ENCODE measurements around the gene BTBD7. TPM values are rescaled to one million over a fixed set of nuclear protein-coding genes. Genes with fewer than 3 reads are reported as not detected.
A peak's percentile ranks its signal among the peaks of the same experiment; 100 is the strongest.
"Not testable (repeated sequence)": the region's sequence is repeated elsewhere in the genome, so short reads cannot be mapped to it uniquely, and the experiment has no call there.

Gene BTBD7
- polyA plus RNA-seq, 1 experiment = 24.4 TPM

DNA sequence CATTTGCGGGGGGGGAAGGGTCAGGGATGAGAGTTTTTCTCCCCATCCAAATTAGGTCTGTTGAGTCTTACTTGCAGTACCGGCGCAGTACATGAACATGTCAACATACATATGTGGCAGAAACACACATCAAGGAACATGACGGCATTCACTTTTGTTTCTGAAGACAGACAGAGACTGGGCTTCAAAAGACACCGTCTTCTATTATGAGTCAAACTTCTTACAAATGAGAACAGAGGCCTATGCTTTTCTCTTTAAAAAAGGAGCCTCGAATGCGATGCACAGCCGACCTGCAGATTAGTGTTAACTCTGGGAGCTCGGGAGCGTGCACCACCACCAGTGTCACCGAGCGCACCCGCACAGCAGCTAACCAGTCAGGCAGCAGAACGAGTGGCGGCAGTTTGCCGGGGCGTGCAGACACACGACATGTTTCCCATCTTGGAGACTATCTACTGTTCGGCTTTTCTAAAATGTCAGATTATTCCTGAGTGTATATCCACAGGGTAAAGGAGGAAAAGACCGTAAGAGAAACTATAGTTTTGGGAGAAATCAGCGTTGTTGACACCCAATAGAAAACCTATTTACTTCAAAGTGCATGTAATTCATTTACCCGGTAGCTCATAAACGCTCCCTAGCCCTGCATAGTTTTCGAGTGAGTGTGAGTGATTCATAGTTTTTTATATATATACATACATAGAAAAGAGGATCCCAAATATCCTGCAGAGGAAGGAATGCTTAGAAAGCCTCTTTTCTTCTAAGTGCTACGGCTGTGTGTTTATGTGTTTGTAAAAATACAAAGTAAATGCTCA lies 92.8 kb downstream of the BTBD7 start:
- Histone ChIP-seq H3K9me3 (ENCODE audit: control insufficient read depth, insufficient read depth, low read length) (no peaks in the 10 kb centered on the region; the same call in 1 of the 2 replicates), H3K27me3 (ENCODE audit: control insufficient read depth, insufficient read depth, low read length) (no peaks in the 10 kb centered on the region), H3K4me3 (ENCODE audit: low read depth, low read length) (no peak overlapping the region), H3K27ac (ENCODE audit: low read depth, low read length) (peak overlapping the region; percentile 65)
- POLR2A ChIA-PET = interaction anchor here (0.6 to 1.9 kb wide), 3 partner anchors 9 to 90 kb away, joined by 4 read pairs; no protein-coding TSS in a partner anchor
- CTCF ChIA-PET = interaction anchor here (0.6 to 1.3 kb wide), 3 partner anchors 10 to 897 kb away, joined by 3 to 5 read pairs (median 3); no protein-coding TSS in a partner anchor
- peak; percentile 59 for DNase-seq (ENCODE audit: low read depth, low spot score)
- TF ChIP-seq, protein P1, sequence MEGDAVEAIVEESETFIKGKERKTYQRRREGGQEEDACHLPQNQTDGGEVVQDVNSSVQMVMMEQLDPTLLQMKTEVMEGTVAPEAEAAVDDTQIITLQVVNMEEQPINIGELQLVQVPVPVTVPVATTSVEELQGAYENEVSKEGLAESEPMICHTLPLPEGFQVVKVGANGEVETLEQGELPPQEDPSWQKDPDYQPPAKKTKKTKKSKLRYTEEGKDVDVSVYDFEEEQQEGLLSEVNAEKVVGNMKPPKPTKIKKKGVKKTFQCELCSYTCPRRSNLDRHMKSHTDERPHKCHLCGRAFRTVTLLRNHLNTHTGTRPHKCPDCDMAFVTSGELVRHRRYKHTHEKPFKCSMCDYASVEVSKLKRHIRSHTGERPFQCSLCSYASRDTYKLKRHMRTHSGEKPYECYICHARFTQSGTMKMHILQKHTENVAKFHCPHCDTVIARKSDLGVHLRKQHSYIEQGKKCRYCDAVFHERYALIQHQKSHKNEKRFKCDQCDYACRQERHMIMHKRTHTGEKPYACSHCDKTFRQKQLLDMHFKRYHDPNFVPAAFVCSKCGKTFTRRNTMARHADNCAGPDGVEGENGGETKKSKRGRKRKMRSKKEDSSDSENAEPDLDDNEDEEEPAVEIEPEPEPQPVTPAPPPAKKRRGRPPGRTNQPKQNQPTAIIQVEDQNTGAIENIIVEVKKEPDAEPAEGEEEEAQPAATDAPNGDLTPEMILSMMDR (IDR thresholded peaks at IDR 0.05; ENCODE audit: low read depth, low read length) = no peak

DNA sequence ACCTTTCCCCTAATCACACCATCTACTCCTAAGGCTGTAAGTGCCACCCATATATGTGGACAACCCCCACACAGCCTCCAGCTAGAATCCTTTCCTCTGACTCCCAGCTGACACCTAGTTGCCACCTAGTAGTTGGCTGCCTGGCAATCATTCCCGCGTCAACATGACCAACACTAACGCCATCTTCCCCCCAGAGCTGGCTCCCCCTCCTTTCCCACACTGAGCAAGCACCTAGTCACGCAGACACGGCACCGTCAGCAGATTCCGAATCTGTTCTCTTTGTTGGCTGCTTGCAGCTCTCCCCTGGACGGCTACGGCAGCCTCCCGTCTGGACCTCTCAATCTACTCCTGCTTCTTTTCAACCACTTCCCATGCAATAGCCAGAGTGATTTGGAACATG lies 98.0 kb downstream of the BTBD7 start:
- CTCF ChIA-PET = no interaction called here
- DNase-seq (ENCODE audit: low read depth, low spot score) = no peak
- POLR2A ChIA-PET = interaction anchor here (1.2 kb wide), 1 partner anchor 24 kb away, joined by 3 read pairs; no protein-coding TSS in a partner anchor
- H3K9me3 ChIP-seq (ENCODE audit: control insufficient read depth, insufficient read depth, low read length) = no peaks in the 10 kb centered on the region; the same call in 1 of the 2 replicates
- TF ChIP-seq, protein P1 (IDR thresholded peaks at IDR 0.05; ENCODE audit: low read depth, low read length) = no peak
- no peak overlapping the region for H3K4me3 ChIP-seq (ENCODE audit: low read depth, low read length)
- H3K27ac ChIP-seq (ENCODE audit: low read depth, low read length) = no peak overlapping the region
- no peaks in the 10 kb centered on the region for H3K27me3 ChIP-seq (ENCODE audit: control insufficient read depth, insufficient read depth, low read length)

DNA sequence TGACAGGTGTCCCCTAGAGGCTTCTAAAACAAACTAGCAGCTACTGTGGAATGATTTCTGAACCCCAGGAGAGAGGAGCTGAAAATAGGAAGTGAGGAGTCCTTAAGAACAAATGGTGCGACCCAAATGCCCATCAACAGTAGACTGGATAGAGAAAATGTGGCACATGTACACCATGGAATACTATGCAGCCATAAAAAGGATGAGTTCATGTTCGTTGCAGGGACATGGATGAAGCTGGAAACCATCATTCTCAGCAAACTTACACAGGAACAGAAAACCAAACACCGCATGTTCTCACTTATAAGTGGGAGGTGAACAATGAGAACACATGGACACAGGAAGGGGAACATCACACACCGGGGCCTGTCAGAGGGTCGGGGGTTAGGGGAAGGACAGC lies 99.8 kb downstream of the BTBD7 start:
- CTCF ChIA-PET = interaction anchor here (1.5 kb wide), 1 partner anchor 14 kb away, joined by 6 read pairs; no protein-coding TSS in a partner anchor
- not testable (repeated sequence) for H3K27ac ChIP-seq (ENCODE audit: low read depth, low read length)

DNA sequence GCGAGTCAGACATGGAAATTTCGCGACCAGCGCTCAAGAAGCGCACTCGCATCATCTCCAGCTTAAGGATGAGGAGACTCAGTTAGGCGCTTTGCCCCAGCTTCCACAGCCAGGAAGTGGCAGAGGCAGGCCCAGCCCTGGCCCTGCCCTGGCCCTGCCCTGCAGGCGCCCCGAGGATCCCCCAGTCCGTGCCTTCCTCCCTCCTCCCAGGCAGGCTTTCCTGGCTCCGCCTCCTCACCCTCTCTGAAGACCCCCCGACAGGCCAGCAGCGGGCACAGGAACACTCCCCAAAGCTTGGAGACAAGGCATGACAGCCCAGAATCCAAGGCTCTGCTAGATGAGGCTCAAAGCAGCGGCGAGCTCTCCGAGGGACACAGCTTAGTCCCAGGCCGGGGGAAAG lies 100.7 kb downstream of the BTBD7 start:
- CTCF ChIA-PET = interaction anchor here (1.5 kb wide), 1 partner anchor 13 kb away, joined by 6 read pairs; no protein-coding TSS in a partner anchor
- Histone ChIP-seq H3K27me3 (ENCODE audit: control insufficient read depth, insufficient read depth, low read length) (no peaks in the 10 kb centered on the region), H3K9me3 (ENCODE audit: control insufficient read depth, insufficient read depth, low read length) (no peaks in the 10 kb centered on the region; the same call in 1 of the 2 replicates), H3K4me3 (ENCODE audit: low read depth, low read length) (peak overlapping the region; percentile 73; the same call in 1 of the 2 replicates), H3K27ac (ENCODE audit: low read depth, low read length) (peak overlapping the region; percentile 21)
- POLR2A ChIA-PET = interaction anchor here (0.8 to 2.0 kb wide), 2 partner anchors 9 to 24 kb away, joined by 3 to 4 read pairs; no protein-coding TSS in a partner anchor
- no peak for DNase-seq (ENCODE audit: low read depth, low spot score)
- TF ChIP-seq, protein P1 (IDR thresholded peaks at IDR 0.05; ENCODE audit: low read depth, low read length) = no peak

More for the DNA sequence above, 99.8 kb downstream of the BTBD7 start:
- H3K4me3 ChIP-seq (ENCODE audit: low read depth, low read length); H3K9me3 ChIP-seq (ENCODE audit: control insufficient read depth, insufficient read depth, low read length); H3K27me3 ChIP-seq (ENCODE audit: control insufficient read depth, insufficient read depth, low read length); DNase-seq (ENCODE audit: low read depth, low spot score); POLR2A ChIA-PET: not testable (repeated sequence)

DNA sequence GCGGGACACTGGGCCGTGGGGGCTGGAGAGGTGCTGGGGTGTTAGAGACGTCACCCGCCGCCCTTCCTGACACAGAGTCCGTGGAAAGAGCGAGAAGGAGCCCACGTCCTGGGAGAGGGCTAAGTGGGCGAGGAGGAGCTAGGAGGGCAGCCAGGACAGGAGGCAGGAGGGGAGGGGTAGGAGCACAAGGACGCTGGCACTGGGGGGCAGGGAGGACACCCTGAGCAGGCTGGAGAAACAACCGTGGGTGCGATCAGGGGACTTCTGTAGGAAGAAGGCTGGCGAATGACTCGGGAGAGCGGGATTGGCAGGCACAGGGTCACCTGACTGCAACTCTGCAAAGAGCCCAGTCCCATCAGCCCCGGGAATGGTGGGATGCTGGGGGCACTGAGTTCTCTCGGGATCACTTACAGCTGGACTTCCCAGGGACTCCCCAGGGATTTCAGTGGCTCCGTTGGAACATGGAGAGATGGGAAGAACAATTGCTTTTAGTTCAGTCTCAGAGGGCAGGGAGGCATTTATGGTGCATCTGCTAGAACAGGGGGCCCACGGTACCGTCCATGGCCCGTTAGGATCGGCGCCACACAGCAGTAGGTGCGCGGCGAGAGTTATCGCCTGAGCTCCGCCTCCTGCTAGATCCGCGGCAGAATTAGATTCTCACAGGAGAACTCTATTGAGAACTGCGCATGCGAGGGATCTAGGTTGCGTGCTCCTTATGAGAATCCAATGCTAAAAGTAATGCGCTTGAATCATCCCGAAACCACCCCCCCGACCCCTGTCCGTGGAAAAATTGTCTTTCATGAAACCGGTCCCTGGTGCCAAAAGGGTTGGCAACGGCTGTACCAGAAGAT lies 101.5 kb downstream of the BTBD7 start:
- H3K4me3 ChIP-seq (ENCODE audit: low read depth, low read length) = peak overlapping the region; percentile 73
- TF ChIP-seq, protein P1 (IDR thresholded peaks at IDR 0.05; ENCODE audit: low read depth, low read length) = no peak
- H3K27ac ChIP-seq (ENCODE audit: low read depth, low read length) = peak overlapping the region; percentile 75
- ChIA-PET POLR2A (interaction anchor here (0.8 to 2.0 kb wide), 2 partner anchors 9 to 24 kb away, joined by 3 to 4 read pairs; no protein-coding TSS in a partner anchor), CTCF (interaction anchor here (0.6 to 1.5 kb wide), 3 partner anchors 12 to 117 kb away, joined by 3 to 6 read pairs (median 3); no protein-coding TSS in a partner anchor)
- no peaks in the 10 kb centered on the region for H3K27me3 ChIP-seq (ENCODE audit: control insufficient read depth, insufficient read depth, low read length)
- DNase-seq (ENCODE audit: low read depth, low spot score) = no peak
- H3K9me3 ChIP-seq (ENCODE audit: control insufficient read depth, insufficient read depth, low read length) = no peaks in the 10 kb centered on the region; the same call in 1 of the 2 replicates

All from AG04450 (cell line).